HepG2 (cell line): ENCODE results near the gene BTBD19. TPM values are rescaled to one million over a fixed set of nuclear protein-coding genes. Genes with fewer than 3 reads are reported as not detected.
A peak's percentile ranks its signal among the peaks of the same experiment; 100 is the strongest.

Source experiments
- ATAD3A ChIP-seq: sonication (generic); formaldehyde crosslinking; IDR thresholded peaks from 2 replicates; pipeline ENCODE4 v1.4.0; 2020; ENCODE audit warnings: missing genetic modification reagents
- CEBPB ChIP-seq: IDR thresholded peaks from 2 replicates; pipeline ENCODE4 v1.6.1; 2011; ENCODE audit warnings: low read depth, low read length, improper control_type of control experiment, borderline replicate concordance
- EEA1 ChIP-seq: sonication (generic); formaldehyde crosslinking; IDR thresholded peaks from 2 replicates; pipeline ENCODE4 v1.5.1; 2020; ENCODE audit warnings: mild to moderate bottlenecking, missing genetic modification reagents, borderline replicate concordance
- KLF12 ChIP-seq: sonication (generic); formaldehyde crosslinking; IDR thresholded peaks from 2 replicates; pipeline ENCODE4 v1.4.0; 2020; ENCODE audit warnings: missing genetic modification reagents, borderline replicate concordance
- POLR2AphosphoS2 ChIP-seq: IDR thresholded peaks from 2 replicates; pipeline ENCODE4 v1.6.1; 2011; ENCODE audit warnings: low read depth, low read length, improper control_type of control experiment
- RBAK ChIP-seq: sonication (generic); formaldehyde crosslinking; IDR thresholded peaks from 2 replicates; pipeline ENCODE4 v1.5.1; 2020; ENCODE audit warnings: mild to moderate bottlenecking, missing genetic modification reagents
- RBM39 ChIP-seq: fragments of 200-400 bp; formaldehyde crosslinking; IDR thresholded peaks from one replicate; pipeline ENCODE4 v1.6.1; 2018; ENCODE audit warnings: antibody characterized with exemption, mild to moderate bottlenecking, low read depth, low read length; ENCODE audit not compliant: poor library complexity, severe bottlenecking
- SALL1 ChIP-seq: sonication (generic); formaldehyde crosslinking; IDR thresholded peaks from 2 replicates; pipeline ENCODE4 v1.8.0; 2022; ENCODE audit warnings: mild to moderate bottlenecking, missing genetic modification reagents
- ZBTB20 ChIP-seq: sonication (generic); formaldehyde crosslinking; IDR thresholded peaks from 2 replicates; pipeline ENCODE4 v1.8.1; 2023; ENCODE audit warnings: missing genetic modification reagents, low read depth, mild to moderate bottlenecking, borderline replicate concordance
- ZKSCAN1 ChIP-seq: fragments of 150-350 bp; IDR thresholded peaks from 2 replicates; pipeline ENCODE4 v1.6.1; 2014; ENCODE audit warnings: low read length
- ZNF225 ChIP-seq: sonication (generic); formaldehyde crosslinking; IDR thresholded peaks from 2 replicates; pipeline ENCODE4 v1.4.0; 2020; ENCODE audit warnings: mild to moderate bottlenecking, missing genetic modification reagents
- ZNF234 ChIP-seq: sonication (generic); formaldehyde crosslinking; conservative IDR thresholded peaks from 2 replicates; pipeline ENCODE4 v1.5.1; 2020; ENCODE audit warnings: mild to moderate bottlenecking, missing genetic modification reagents
- ZNF737 ChIP-seq: sonication (generic); formaldehyde crosslinking; IDR thresholded peaks from 2 replicates; pipeline ENCODE4 v1.5.0; 2020; ENCODE audit warnings: missing genetic modification reagents, mild to moderate bottlenecking, borderline replicate concordance
- ZNF761 ChIP-seq: sonication (generic); formaldehyde crosslinking; conservative IDR thresholded peaks from 2 replicates; pipeline ENCODE4 v1.4.0; 2020; ENCODE audit warnings: mild to moderate bottlenecking, missing genetic modification reagents
- ZSCAN21 ChIP-seq: sonication (generic); formaldehyde crosslinking; IDR thresholded peaks from 2 replicates; pipeline ENCODE4 v1.8.0; 2022; ENCODE audit warnings: mild to moderate bottlenecking, missing genetic modification reagents, moderate library complexity, borderline replicate concordance
- polyA plus RNA-seq, 8 experiments: library from polyadenylated mRNA; depleted of rRNA in 3 of 8; stranded (reverse) in 7 of 8; unstranded in 1 of 8; fragments of >200 nt; fragmentation: Illumina TruSeq in 4 of 8; extraction: Trizol in 4 of 8; gene quantifications; 2 replicates each; pipeline versions ENCODE4 v1.2.1 to v1.2.3, GENCODE V29; 2011 to 2016; ENCODE audit warnings: low read depth in 4 of 8, missing spikeins in 1 of 8, mixed read lengths in 1 of 8; ENCODE audit not compliant: insufficient read depth in 1 of 8
- total RNA-seq, 5 experiments: library from RNA; depleted of rRNA; stranded (reverse); fragments of >200 nt; fragmentation: Illumina TruSeq; extraction: Trizol; gene quantifications; 2 replicates each; pipeline ENCODE4 v1.2.3, GENCODE V29; 2016; ENCODE audit warnings: low read depth in 1 of 5
- TF ChIP-seq, protein P1 (sequence below), 2 experiments: sonication (generic) in 1 of 2; formaldehyde crosslinking in 1 of 2; IDR thresholded peaks; 2 replicates each; pipeline versions ENCODE4 v1.4.0 to v1.6.1; 2018 to 2020; ENCODE audit warnings: missing genetic modification reagents in 2 of 2, borderline replicate concordance in 1 of 2, low read depth in 1 of 2, mild to moderate bottlenecking in 1 of 2, missing biosample characterization in 1 of 2
- TF ChIP-seq, protein P2 (sequence below): sonication (generic); formaldehyde crosslinking; IDR thresholded peaks from 2 replicates; pipeline ENCODE4 v1.4.0; 2020; ENCODE audit warnings: mild to moderate bottlenecking, low read depth, missing genetic modification reagents
- TF ChIP-seq, protein P3 (sequence below): sonication (generic); formaldehyde crosslinking; IDR thresholded peaks from 2 replicates; pipeline ENCODE4 v1.4.0; 2020; ENCODE audit warnings: missing genetic modification reagents
- TF ChIP-seq, protein P4 (sequence below): sonication (generic); formaldehyde crosslinking; conservative IDR thresholded peaks from 2 replicates; pipeline ENCODE4 v1.4.0; 2020; ENCODE audit warnings: missing genetic modification reagents

The BTBD19 gene
- total and polyA plus RNA-seq, 2 of the 13 experiments (the other 11 are each of a cell fraction or from before 2014, with no cell fraction given), result 2.7 to 6.7 TPM

DNA sequence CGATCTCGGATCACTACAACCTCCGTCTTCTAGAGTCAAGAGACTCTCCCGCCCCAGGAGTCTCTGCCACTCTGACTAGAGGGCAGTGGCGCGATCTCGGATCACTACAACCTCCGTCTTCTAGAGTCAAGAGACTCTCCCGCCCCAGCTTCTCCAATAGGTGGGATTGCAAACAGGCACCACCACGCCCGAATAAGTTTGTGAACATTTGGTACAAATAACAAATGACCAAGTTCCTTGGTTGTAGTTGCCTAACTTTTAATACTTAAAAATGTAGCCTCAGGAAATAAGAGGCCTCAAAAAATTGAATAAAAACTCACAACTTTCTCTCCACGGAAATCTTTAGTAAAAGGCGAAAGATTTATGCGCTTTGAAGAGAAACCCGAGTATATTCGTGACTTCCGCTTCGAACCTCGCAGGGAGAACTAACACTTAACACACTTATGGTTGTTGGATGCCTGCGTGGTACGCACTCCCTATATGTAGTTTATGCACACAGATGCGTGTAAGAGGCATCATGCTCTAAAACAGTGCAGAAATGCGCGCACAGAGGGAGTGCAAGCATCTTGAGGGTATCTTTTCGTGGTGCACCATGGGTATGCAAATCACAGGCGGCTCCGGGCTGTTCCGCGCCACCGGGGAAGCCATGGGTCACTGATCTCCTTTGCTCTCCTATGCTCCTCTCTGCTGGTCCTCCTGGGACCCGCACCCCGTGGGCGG is 11.4 kb downstream of the BTBD19 start (continued):
- TF ChIP-seq RBM39, result no peak
- TF ChIP-seq, protein P1, sequence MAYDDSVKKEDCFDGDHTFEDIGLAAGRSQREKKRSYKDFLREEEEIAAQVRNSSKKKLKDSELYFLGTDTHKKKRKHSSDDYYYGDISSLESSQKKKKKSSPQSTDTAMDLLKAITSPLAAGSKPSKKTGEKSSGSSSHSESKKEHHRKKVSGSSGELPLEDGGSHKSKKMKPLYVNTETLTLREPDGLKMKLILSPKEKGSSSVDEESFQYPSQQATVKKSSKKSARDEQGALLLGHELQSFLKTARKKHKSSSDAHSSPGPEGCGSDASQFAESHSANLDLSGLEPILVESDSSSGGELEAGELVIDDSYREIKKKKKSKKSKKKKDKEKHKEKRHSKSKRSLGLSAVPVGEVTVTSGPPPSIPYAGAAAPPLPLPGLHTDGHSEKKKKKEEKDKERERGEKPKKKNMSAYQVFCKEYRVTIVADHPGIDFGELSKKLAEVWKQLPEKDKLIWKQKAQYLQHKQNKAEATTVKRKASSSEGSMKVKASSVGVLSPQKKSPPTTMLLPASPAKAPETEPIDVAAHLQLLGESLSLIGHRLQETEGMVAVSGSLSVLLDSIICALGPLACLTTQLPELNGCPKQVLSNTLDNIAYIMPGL (CRISPR knock-in tag; IDR thresholded peaks at IDR 0.05; ENCODE audit: borderline replicate concordance in 1 of 2, low read depth in 1 of 2), result peak in 1 of 2 experiments; percentile 76; a peak in 2 of 4 replicates
- TF ChIP-seq POLR2AphosphoS2, result peak; percentile 97
- no peak for TF ChIP-seq CEBPB
- no peak for TF ChIP-seq ZNF234 (CRISPR knock-in tag)
- no peak for TF ChIP-seq KLF12 (CRISPR knock-in tag)
- peak; percentile 83; the same call in 1 of the 2 replicates for TF ChIP-seq ZBTB20 (CRISPR knock-in tag)
- TF ChIP-seq SALL1 (CRISPR knock-in tag), result peak; percentile 62; the same call in 1 of the 2 replicates
- TF ChIP-seq ZNF761 (CRISPR knock-in tag), result no peak
- TF ChIP-seq ZSCAN21 (CRISPR knock-in tag), result peak; percentile 38; the same call in 1 of the 2 replicates
- TF ChIP-seq, protein P2, sequence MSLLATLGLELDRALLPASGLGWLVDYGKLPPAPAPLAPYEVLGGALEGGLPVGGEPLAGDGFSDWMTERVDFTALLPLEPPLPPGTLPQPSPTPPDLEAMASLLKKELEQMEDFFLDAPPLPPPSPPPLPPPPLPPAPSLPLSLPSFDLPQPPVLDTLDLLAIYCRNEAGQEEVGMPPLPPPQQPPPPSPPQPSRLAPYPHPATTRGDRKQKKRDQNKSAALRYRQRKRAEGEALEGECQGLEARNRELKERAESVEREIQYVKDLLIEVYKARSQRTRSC, result peak; percentile 61; the same call in 1 of the 2 replicates
- TF ChIP-seq, protein P3, sequence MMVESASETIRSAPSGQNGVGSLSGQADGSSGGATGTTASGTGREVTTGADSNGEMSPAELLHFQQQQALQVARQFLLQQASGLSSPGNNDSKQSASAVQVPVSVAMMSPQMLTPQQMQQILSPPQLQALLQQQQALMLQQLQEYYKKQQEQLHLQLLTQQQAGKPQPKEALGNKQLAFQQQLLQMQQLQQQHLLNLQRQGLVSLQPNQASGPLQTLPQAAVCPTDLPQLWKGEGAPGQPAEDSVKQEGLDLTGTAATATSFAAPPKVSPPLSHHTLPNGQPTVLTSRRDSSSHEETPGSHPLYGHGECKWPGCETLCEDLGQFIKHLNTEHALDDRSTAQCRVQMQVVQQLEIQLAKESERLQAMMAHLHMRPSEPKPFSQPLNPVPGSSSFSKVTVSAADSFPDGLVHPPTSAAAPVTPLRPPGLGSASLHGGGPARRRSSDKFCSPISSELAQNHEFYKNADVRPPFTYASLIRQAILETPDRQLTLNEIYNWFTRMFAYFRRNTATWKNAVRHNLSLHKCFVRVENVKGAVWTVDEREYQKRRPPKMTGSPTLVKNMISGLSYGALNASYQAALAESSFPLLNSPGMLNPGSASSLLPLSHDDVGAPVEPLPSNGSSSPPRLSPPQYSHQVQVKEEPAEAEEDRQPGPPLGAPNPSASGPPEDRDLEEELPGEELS (CRISPR knock-in tag), result no peak
- no peak for TF ChIP-seq ZKSCAN1
- TF ChIP-seq, protein P4, sequence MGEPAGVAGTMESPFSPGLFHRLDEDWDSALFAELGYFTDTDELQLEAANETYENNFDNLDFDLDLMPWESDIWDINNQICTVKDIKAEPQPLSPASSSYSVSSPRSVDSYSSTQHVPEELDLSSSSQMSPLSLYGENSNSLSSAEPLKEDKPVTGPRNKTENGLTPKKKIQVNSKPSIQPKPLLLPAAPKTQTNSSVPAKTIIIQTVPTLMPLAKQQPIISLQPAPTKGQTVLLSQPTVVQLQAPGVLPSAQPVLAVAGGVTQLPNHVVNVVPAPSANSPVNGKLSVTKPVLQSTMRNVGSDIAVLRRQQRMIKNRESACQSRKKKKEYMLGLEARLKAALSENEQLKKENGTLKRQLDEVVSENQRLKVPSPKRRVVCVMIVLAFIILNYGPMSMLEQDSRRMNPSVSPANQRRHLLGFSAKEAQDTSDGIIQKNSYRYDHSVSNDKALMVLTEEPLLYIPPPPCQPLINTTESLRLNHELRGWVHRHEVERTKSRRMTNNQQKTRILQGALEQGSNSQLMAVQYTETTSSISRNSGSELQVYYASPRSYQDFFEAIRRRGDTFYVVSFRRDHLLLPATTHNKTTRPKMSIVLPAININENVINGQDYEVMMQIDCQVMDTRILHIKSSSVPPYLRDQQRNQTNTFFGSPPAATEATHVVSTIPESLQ (CRISPR knock-in tag), result no peak
- peak; percentile 12; the same call in 1 of the 2 replicates for TF ChIP-seq ZNF737 (CRISPR knock-in tag)
- TF ChIP-seq EEA1, result no peak
- TF ChIP-seq RBAK, result no peak
- TF ChIP-seq ZNF225 (CRISPR knock-in tag), result no peak; the same call in 1 of the 2 replicates
- no peak for TF ChIP-seq ATAD3A (CRISPR knock-in tag)
